Measurements from ENCODE around the gene MLLT6. TPM values are rescaled to one million over a fixed set of nuclear protein-coding genes. Genes with fewer than 3 reads are reported as not detected.

Gene MLLT6
- total and polyA plus RNA-seq, 2 of the 13 experiments (the other 11 are each of a cell fraction or from before 2014, with no cell fraction given): 50.7 to 69.5 TPM

DNA sequence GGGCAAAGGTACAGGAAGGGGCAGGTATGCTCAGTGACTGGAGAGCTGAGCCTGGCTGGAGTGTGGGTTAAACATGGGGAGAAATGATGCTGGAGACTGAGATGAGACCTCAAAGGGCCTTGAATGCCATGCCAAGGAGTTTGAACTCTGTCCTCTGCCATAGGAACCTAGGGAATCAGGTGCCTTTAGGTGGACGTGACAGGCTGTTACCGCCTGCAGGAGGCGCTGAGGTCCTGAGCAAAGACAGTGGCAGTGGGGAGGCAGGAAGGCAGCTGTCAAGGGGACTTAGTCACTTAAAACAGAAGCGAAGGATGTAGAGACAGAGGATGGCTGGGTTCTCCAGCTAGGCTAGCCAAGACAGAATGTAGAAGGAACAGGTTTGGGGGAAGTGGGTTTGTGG is 56.5 kb downstream of the MLLT6 start (continued):
- no peak for TF ChIP-seq EP300 (IDR thresholded peaks at IDR 0.05; ENCODE audit: low read depth in 2 of 2, low read length in 2 of 2)
- no peak for TF ChIP-seq EP300 (CRISPR knock-in tag; IDR thresholded peaks at IDR 0.05; ENCODE audit: borderline replicate concordance)
- TF ChIP-seq ZNF441 (CRISPR knock-in tag; IDR thresholded peaks at IDR 0.05; ENCODE audit: borderline replicate concordance): no peak

DNA sequence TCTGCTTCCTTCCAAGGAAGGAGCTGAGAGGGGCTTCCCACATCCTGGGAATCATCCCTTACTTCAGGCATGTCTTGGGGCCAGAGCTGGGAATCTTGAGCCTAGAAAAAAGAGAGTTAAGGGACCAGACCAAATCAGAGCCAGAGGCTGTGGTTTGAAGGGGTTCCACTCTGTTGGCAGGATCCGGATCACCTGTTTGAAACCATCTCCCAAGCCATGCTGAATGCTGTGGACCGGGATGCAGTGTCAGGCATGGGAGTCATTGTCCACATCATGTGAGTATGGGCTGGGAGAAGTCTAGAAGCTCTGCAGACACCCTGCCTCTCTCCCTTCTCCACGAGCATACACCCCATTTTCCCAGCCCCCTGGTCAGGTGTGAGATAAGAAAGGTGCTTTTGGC is 57.2 kb downstream of the MLLT6 start:
- no peaks in the 10 kb centered on the region for H3K4me1 ChIP-seq (ENCODE audit: insufficient read depth, low read length)
- H2AFZ ChIP-seq (ENCODE audit: low read length): no peak overlapping the region
- FAIRE-seq: no peak
- DNase-seq (ENCODE audit: low spot score): no peak
- H3K27ac ChIP-seq (ENCODE audit: extremely low read length, insufficient read depth, low read length): no peak overlapping the region
- no peak for ATAC-seq
- no peaks in the 10 kb centered on the region for H3K79me2 ChIP-seq (ENCODE audit: insufficient read depth, low read length)
- H3K9ac ChIP-seq (ENCODE audit: insufficient read depth, low read depth, low read length): no peak overlapping the region
- 97% methylated on average over 3 of the region's 3 CpGs for WGBS (ENCODE audit: low lambda C conversion rate)
- H3K4me2 ChIP-seq (ENCODE audit: low read depth, low read length): no peak overlapping the region
- H4K20me1 ChIP-seq (ENCODE audit: insufficient read depth, low read length): no peaks in the 10 kb centered on the region
- no peak for TF ChIP-seq HOXA9 (CRISPR knock-in tag; IDR thresholded peaks at IDR 0.05; ENCODE audit: borderline replicate concordance)
- TF ChIP-seq ZNF121 (CRISPR knock-in tag; IDR thresholded peaks at IDR 0.05): no peak
- TF ChIP-seq RBFOX2 (IDR thresholded peaks at IDR 0.05; ENCODE audit: low read depth, low read length): 0 out of 2 replicates have a peak, but pooled peaks have one; percentile 12
- TF ChIP-seq AGO1 (IDR thresholded peaks at IDR 0.05; ENCODE audit: low read depth, low read length, poor library complexity, severe bottlenecking): no peak
- no peak for TF ChIP-seq KLF9 (CRISPR knock-in tag; IDR thresholded peaks at IDR 0.05; ENCODE audit: low read depth)
- no peak for TF ChIP-seq FOXJ3 (CRISPR knock-in tag; IDR thresholded peaks at IDR 0.05; ENCODE audit: borderline replicate concordance)
- TF ChIP-seq RFX5 (IDR thresholded peaks at IDR 0.05; ENCODE audit: low read depth, low read length): no peak
- no peak overlapping the region for H3K4me3 ChIP-seq (replicated peaks in 1 of 3; ENCODE audit: insufficient read depth in 1 of 3, low read depth in 2 of 3, low read length in 3 of 3)
- peaks cover 41 to 80% of the 10 kb centered on the region in 2 experiments for H3K36me3 ChIP-seq (replicated peaks in 1 of 2; ENCODE audit: control insufficient read depth in 1 of 2, insufficient read depth in 2 of 2, low read length in 2 of 2)
- H3K9me3 ChIP-seq (ENCODE audit: low read length): no peaks in the 10 kb centered on the region
- BruUV-seq (replicated peaks): no TSS peak
- intact Hi-C loops (cut with micrococcal nuclease; ENCODE audit: unreplicated experiment) (no loop called here), in situ Hi-C loops (cut with HindIII; ENCODE audit: extremely low pct_ligation_motif_present, low pct_unique_long_range_greater_than_20kb) (loop anchor here (25.0 kb wide), 1 partner anchor 400 kb away; the partner anchor contains the start of genes ARL5C and PLXDC1)
- H3K27me3 ChIP-seq (ENCODE audit: control insufficient read depth in 1 of 2, insufficient read depth in 2 of 2, low read length in 2 of 2): no peaks in the 10 kb centered on the region
- ChIA-PET CTCF (ENCODE audit: low intra/inter-chr PET ratio, low total read pairs) (no interaction called here), POLR2A (no interaction called here)

Measured in HepG2 (cell line).